HepG2 (cell line): ENCODE results near the gene CEP97. TPM values are rescaled to one million over a fixed set of nuclear protein-coding genes. Genes with fewer than 3 reads are reported as not detected.

ENCODE experiments used
- ATAC-seq: fragments of 200-7000 bp; cut with Tn5 transposase; 3 replicates; pipeline ENCODE4 v1.9.1; 2020; ENCODE audit warnings: mild to moderate bottlenecking, moderate library complexity
- BruUV-seq: library from RNA; stranded (reverse); fragments of 400-500 nt; replicated peaks from 2 replicates; lab custom pipeline; 2021; lab: Mats Ljungman, UMichigan
- CTCF ChIA-PET: fragments of 300-600 bp; formaldehyde crosslinking; extraction: SDS; loops from one replicate; lab custom pipeline; 2021; ENCODE audit warnings: low total read pairs, inconsistent platforms, low intra/inter-chr PET ratio; lab: Yijun Ruan, JAX
- POLR2A ChIA-PET: fragments of 350-600 bp; sonication (Branson Sonifier 250); formaldehyde crosslinking; loops from one replicate; lab custom pipeline; 2020; ENCODE audit warnings: antibody characterized with exemption, inconsistent platforms; lab: Yijun Ruan, JAX
- DNase-seq: peaks from one replicate; pipeline ENCODE4 v3.0.0-alpha.2; 2015; ENCODE audit warnings: low spot score
- FAIRE-seq: peaks from 3 replicates; lab custom pipeline; 2011; peaks lifted over from hg19 to GRCh38; lab: Jason Lieb, UNC
- H2AFZ ChIP-seq: one replicate; pipeline ENCODE4 v1.6.1; 2011; ENCODE audit warnings: low read length, inconsistent platforms
- H3K27ac ChIP-seq: fragments of 300-600 bp; 3 replicates; pipeline ENCODE4 v1.8.0; 2011; ENCODE audit warnings: mixed run types, mild to moderate bottlenecking, mixed read lengths, low read length, inconsistent platforms; ENCODE audit not compliant: insufficient read depth; ENCODE audit errors: extremely low read length
- H3K27me3 ChIP-seq, 2 experiments: fragments of 200-600 bp in 1 of 2; 2 replicates in 1 of 2; 3 replicates in 1 of 2; pipeline versions ENCODE4 v1.6.0 to v1.8.0; 2011; ENCODE audit warnings: low read length in 2 of 2, mild to moderate bottlenecking in 2 of 2, moderate library complexity in 2 of 2, inconsistent platforms in 1 of 2; ENCODE audit not compliant: insufficient read depth in 2 of 2, control insufficient read depth in 1 of 2
- H3K36me3 ChIP-seq, 2 experiments: fragments of 200-600 bp in 1 of 2; replicated peaks in 1 of 2; 2 replicates in 1 of 2; 3 replicates in 1 of 2; pipeline versions ENCODE4 v1.5.1 to v1.8.0; 2011; ENCODE audit warnings: low read length in 2 of 2, inconsistent platforms in 1 of 2; ENCODE audit not compliant: insufficient read depth in 2 of 2, control insufficient read depth in 1 of 2
- H3K4me1 ChIP-seq: 2 replicates; pipeline ENCODE4 v1.5.1; 2012; ENCODE audit warnings: low read length, inconsistent platforms; ENCODE audit not compliant: insufficient read depth
- H3K4me2 ChIP-seq: 2 replicates; pipeline ENCODE4 v1.6.0; 2011; ENCODE audit warnings: low read depth, low read length, inconsistent platforms
- H3K4me3 ChIP-seq, 3 experiments: fragments of 200-600 bp in 1 of 3; sonication (generic), shearing (Covaris generic) in 1 of 3; replicated peaks in 1 of 3; 2 replicates each; pipeline ENCODE4 v1.5.1; 2011 to 2016; ENCODE audit warnings: low read length in 3 of 3, inconsistent platforms in 2 of 3, low read depth in 2 of 3, mild to moderate bottlenecking in 2 of 3, control low read depth in 1 of 3, mixed read lengths in 1 of 3; ENCODE audit not compliant: insufficient read depth in 1 of 3
- H3K79me2 ChIP-seq: one replicate; pipeline ENCODE4 v1.6.1; 2011; ENCODE audit warnings: low read length, inconsistent platforms; ENCODE audit not compliant: insufficient read depth
- H3K9ac ChIP-seq: 2 replicates; pipeline ENCODE4 v1.6.0; 2011; ENCODE audit warnings: mild to moderate bottlenecking, low read depth, low read length, inconsistent platforms; ENCODE audit not compliant: insufficient read depth
- H3K9me3 ChIP-seq: 2 replicates; pipeline ENCODE4 v1.5.1; 2012; ENCODE audit warnings: mild to moderate bottlenecking, low read length
- H4K20me1 ChIP-seq: 2 replicates; pipeline ENCODE4 v1.6.0; 2011; ENCODE audit warnings: inconsistent platforms, mild to moderate bottlenecking, low read length, moderate library complexity; ENCODE audit not compliant: insufficient read depth
- ADNP ChIP-seq: sonication (generic); formaldehyde crosslinking; IDR thresholded peaks from 2 replicates; pipeline ENCODE4 v1.4.0; 2020; ENCODE audit warnings: missing genetic modification reagents
- CCAR2 ChIP-seq: fragments of 200-400 bp; formaldehyde crosslinking; optimal IDR thresholded peaks from 2 replicates; pipeline ENCODE3; 2018; ENCODE audit warnings: low read depth, mild to moderate bottlenecking, low read length, moderate library complexity
- FOSL2 ChIP-seq: sonication (generic); formaldehyde crosslinking; IDR thresholded peaks from 2 replicates; pipeline ENCODE4 v1.4.0; 2020; ENCODE audit warnings: missing genetic modification reagents
- FOXA3 ChIP-seq: IDR thresholded peaks from 2 replicates; pipeline ENCODE4 v1.6.1; 2016; ENCODE audit warnings: missing genetic modification reagents, missing compliant biosample characterization
- POGZ ChIP-seq: sonication (generic); formaldehyde crosslinking; IDR thresholded peaks from 2 replicates; pipeline ENCODE4 v1.4.0; 2020; ENCODE audit warnings: mild to moderate bottlenecking, missing genetic modification reagents
- RARA ChIP-seq: IDR thresholded peaks from 2 replicates; pipeline ENCODE4 v1.6.1; 2016; ENCODE audit warnings: missing genetic modification reagents, missing compliant biosample characterization
- SALL2 ChIP-seq: sonication (generic); formaldehyde crosslinking; IDR thresholded peaks from 2 replicates; pipeline ENCODE4 v1.8.1; 2023; ENCODE audit warnings: mild to moderate bottlenecking, missing genetic modification reagents, inconsistent platforms
- ZMYM2 ChIP-seq: sonication (generic); formaldehyde crosslinking; IDR thresholded peaks from 2 replicates; pipeline ENCODE4 v1.8.0; 2022; ENCODE audit warnings: mild to moderate bottlenecking, missing genetic modification reagents
- ZMYM3 ChIP-seq: sonication (generic); formaldehyde crosslinking; IDR thresholded peaks from 2 replicates; pipeline ENCODE4 v1.5.1; 2020; ENCODE audit warnings: mild to moderate bottlenecking, missing genetic modification reagents
- ZNF121 ChIP-seq: sonication (generic); formaldehyde crosslinking; IDR thresholded peaks from 2 replicates; pipeline ENCODE4 v1.5.0; 2020; ENCODE audit warnings: mild to moderate bottlenecking, missing genetic modification reagents
- ZNF550 ChIP-seq: sonication (generic); formaldehyde crosslinking; IDR thresholded peaks from 2 replicates; pipeline ENCODE4 v1.4.0; 2020; ENCODE audit warnings: mild to moderate bottlenecking, missing genetic modification reagents, borderline replicate concordance
- WGBS: methylation state at CpG from one replicate; pipeline ENCODE4 v1.1.6; 2017; ENCODE audit warnings: low lambda C conversion rate; 5-methylcytosine and 5-hydroxymethylcytosine counted together
- in situ Hi-C: cut with HindIII; loops from 2 replicates; pipeline ENCODE4 v1.10.0; 2017; ENCODE audit warnings: low pct_unique_long_range_greater_than_20kb; ENCODE audit not compliant: extremely low pct_ligation_motif_present
- intact Hi-C: fragments of 100-400 bp; cut with micrococcal nuclease; formaldehyde crosslinking; loops from one replicate; pipeline ENCODE4 v1.10.0; 2022; ENCODE audit not compliant: unreplicated experiment
- polyA plus RNA-seq, 8 experiments: library from polyadenylated mRNA; depleted of rRNA in 3 of 8; stranded (reverse) in 7 of 8; unstranded in 1 of 8; fragments of >200 nt; fragmentation: Illumina TruSeq in 4 of 8; extraction: Trizol in 4 of 8; gene quantifications; 2 replicates each; pipeline versions ENCODE4 v1.2.1 to v1.2.3, GENCODE V29; 2011 to 2016; ENCODE audit warnings: low read depth in 4 of 8, missing spikeins in 1 of 8, mixed read lengths in 1 of 8; ENCODE audit not compliant: insufficient read depth in 1 of 8
- total RNA-seq, 5 experiments: library from RNA; depleted of rRNA; stranded (reverse); fragments of >200 nt; fragmentation: Illumina TruSeq; extraction: Trizol; gene quantifications; 2 replicates each; pipeline ENCODE4 v1.2.3, GENCODE V29; 2016; ENCODE audit warnings: low read depth in 1 of 5
- TF ChIP-seq, protein P1 (sequence below): sonication (generic); formaldehyde crosslinking; IDR thresholded peaks from 2 replicates; pipeline ENCODE4 v1.5.0; 2020; ENCODE audit warnings: mild to moderate bottlenecking, missing genetic modification reagents
- TF ChIP-seq, protein P2 (sequence below): sonication (generic); formaldehyde crosslinking; IDR thresholded peaks from 2 replicates; pipeline ENCODE4 v1.5.0; 2020; ENCODE audit warnings: missing genetic modification reagents, mild to moderate bottlenecking, borderline replicate concordance
- TF ChIP-seq, protein P3 (sequence below): sonication (generic); formaldehyde crosslinking; IDR thresholded peaks from 2 replicates; pipeline ENCODE4 v1.4.0; 2020; ENCODE audit warnings: low read depth, mild to moderate bottlenecking, missing genetic modification reagents

The CEP97 gene
- total and polyA plus RNA-seq, 2 of the 13 experiments (the other 11 are each of a cell fraction or from before 2014, with no cell fraction given), result 0.99 to 6.5 TPM

DNA sequence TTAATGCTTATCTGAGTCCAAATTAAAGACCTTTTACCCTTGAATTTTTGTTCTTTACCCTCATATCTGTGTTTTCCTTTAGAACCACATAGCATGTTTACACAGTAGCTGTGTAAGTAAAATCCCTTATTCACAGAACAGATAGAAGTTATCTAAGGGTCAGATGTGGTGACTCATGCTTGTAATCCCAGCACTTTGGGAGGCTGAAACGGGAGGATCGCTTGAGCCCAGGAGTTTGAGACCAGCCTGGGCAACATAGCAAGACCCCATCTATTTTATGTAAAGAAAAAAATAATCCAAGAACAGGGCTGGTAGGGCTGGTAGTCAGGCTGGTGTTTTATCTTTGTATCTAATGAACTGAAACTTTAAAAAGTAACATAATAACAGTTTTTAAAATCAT lies 77.8 kb downstream of the CEP97 start:
- BruUV-seq, result no TSS peak
- no peak for FAIRE-seq

More for the DNA sequence above, 77.8 kb downstream of the CEP97 start:
- CTCF ChIA-PET, result no interaction called here
- Histone ChIP-seq H3K4me3 (no peak overlapping the region), H3K27me3 (no peaks in the 10 kb centered on the region), H4K20me1 (no peaks in the 10 kb centered on the region)
- DNase-seq, result peak; percentile 20
- ATAC-seq, result peak; percentile 40; the same call in 1 of the 3 replicates
- TF ChIP-seq ZNF550 (CRISPR knock-in tag) (no peak), FOSL2 (CRISPR knock-in tag) (peak; percentile 75), CCAR2 (no peak), FOXA3 (CRISPR knock-in tag) (peak; percentile 36; the same call in 1 of the 2 replicates), ZMYM2 (CRISPR knock-in tag) (peak; percentile 31; the same call in 1 of the 2 replicates), ZNF121 (CRISPR knock-in tag) (peak; percentile 95), ZMYM3 (0 out of 2 replicates have a peak, but pooled peaks have one; percentile 31), POGZ (CRISPR knock-in tag) (peak; percentile 52; the same call in 1 of the 2 replicates), RARA (CRISPR knock-in tag) (peak; percentile 38; the same call in 1 of the 2 replicates), SALL2 (CRISPR knock-in tag) (no peak), ADNP (no peak)
- TF ChIP-seq, protein P1, sequence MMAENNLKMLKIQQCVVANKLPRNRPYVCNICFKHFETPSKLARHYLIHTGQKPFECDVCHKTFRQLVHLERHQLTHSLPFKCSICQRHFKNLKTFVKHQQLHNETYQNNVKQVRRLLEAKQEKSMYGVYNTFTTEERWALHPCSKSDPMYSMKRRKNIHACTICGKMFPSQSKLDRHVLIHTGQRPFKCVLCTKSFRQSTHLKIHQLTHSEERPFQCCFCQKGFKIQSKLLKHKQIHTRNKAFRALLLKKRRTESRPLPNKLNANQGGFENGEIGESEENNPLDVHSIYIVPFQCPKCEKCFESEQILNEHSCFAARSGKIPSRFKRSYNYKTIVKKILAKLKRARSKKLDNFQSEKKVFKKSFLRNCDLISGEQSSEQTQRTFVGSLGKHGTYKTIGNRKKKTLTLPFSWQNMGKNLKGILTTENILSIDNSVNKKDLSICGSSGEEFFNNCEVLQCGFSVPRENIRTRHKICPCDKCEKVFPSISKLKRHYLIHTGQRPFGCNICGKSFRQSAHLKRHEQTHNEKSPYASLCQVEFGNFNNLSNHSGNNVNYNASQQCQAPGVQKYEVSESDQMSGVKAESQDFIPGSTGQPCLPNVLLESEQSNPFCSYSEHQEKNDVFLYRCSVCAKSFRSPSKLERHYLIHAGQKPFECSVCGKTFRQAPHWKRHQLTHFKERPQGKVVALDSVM (CRISPR knock-in tag), result peak; percentile 97
- TF ChIP-seq, protein P2, sequence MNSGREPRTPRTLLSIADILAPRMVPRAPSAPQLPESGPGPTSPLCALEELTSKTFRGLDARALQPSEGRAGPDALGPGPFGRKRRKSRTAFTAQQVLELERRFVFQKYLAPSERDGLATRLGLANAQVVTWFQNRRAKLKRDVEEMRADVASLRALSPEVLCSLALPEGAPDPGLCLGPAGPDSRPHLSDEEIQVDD (CRISPR knock-in tag), result no peak
- TF ChIP-seq, protein P3, sequence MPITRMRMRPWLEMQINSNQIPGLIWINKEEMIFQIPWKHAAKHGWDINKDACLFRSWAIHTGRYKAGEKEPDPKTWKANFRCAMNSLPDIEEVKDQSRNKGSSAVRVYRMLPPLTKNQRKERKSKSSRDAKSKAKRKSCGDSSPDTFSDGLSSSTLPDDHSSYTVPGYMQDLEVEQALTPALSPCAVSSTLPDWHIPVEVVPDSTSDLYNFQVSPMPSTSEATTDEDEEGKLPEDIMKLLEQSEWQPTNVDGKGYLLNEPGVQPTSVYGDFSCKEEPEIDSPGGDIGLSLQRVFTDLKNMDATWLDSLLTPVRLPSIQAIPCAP (CRISPR knock-in tag), result no peak
- TF ChIP-seq, all 625 proteins: peak for 8
- Histone ChIP-seq H3K4me2 (no peak overlapping the region), H3K36me3 (0 out of 5 replicates have a peak, but pooled peaks cover 0 to 2% of the 10 kb centered on the region in 2 experiments), H3K79me2 (no peaks in the 10 kb centered on the region), H2AFZ (no peak overlapping the region), H3K9me3 (no peaks in the 10 kb centered on the region), H3K9ac (no peak overlapping the region), H3K4me1 (peaks cover 27% of the 10 kb centered on the region), H3K27ac (no peak overlapping the region)
- POLR2A ChIA-PET, result no interaction called here
- 55% methylated on average over 2 of the region's 2 CpGs for WGBS
- intact Hi-C loops (loop anchor here (2.0 to 10.0 kb wide), 2 partner anchors 193 to 727 kb away; no protein-coding TSS in a partner anchor), in situ Hi-C loops (loop anchor here (10.0 kb wide), 1 partner anchor 733 kb away; no protein-coding TSS in a partner anchor)
